Neuron (in vitro differentiated cells): ENCODE measurements around the gene FA2H.
"Not testable (repeated sequence)": the region's sequence is repeated elsewhere in the genome, so short reads cannot be mapped to it uniquely, and the experiment has no call there.

Experiments used
- H2AFZ ChIP-seq: one replicate; pipeline ENCODE4 v1.6.1; 2013; ENCODE audit warnings: low read depth, mild to moderate bottlenecking, inconsistent platforms, low read length, moderate library complexity
- H3K27me3 ChIP-seq: one replicate; pipeline ENCODE4 v1.6.1; 2013; ENCODE audit warnings: low read length; ENCODE audit not compliant: insufficient read depth
- H3K36me3 ChIP-seq: one replicate; pipeline ENCODE4 v1.6.1; 2013; ENCODE audit warnings: low read length; ENCODE audit not compliant: insufficient read depth
- H3K4me1 ChIP-seq: one replicate; pipeline ENCODE4 v1.6.1; 2013; ENCODE audit warnings: low read length; ENCODE audit not compliant: insufficient read depth
- H3K4me3 ChIP-seq: 2 replicates; pipeline ENCODE4 v1.5.1; 2013; ENCODE audit warnings: mild to moderate bottlenecking, low read length, moderate library complexity
- H3K9me3 ChIP-seq: one replicate; pipeline ENCODE4 v1.6.1; 2013; ENCODE audit warnings: low read length

The FA2H gene

GRCh38 chr16:74735162-74735452 is 39.5 kb downstream of the FA2H start:
- H3K36me3 ChIP-seq = no peaks in the 10 kb centered on the region
- no peaks in the 10 kb centered on the region for H3K9me3 ChIP-seq
- H3K4me3 ChIP-seq = no peak overlapping the region
- H3K27me3 ChIP-seq = peaks cover 15% of the 10 kb centered on the region
- H2AFZ ChIP-seq = no peak overlapping the region
- H3K4me1 ChIP-seq = peaks cover 17% of the 10 kb centered on the region

GRCh38 chr16:74734361-74735161 is 40.1 kb downstream of the FA2H start:
- H3K4me3 ChIP-seq = no peak overlapping the region
- no peaks in the 10 kb centered on the region for H3K36me3 ChIP-seq
- no peaks in the 10 kb centered on the region for H3K9me3 ChIP-seq
- H2AFZ ChIP-seq = no peak overlapping the region
- peaks cover 17% of the 10 kb centered on the region for H3K4me1 ChIP-seq
- peaks cover 15% of the 10 kb centered on the region for H3K27me3 ChIP-seq

- Histone ChIP-seq H3K27me3 (peaks cover 6% of the 10 kb centered on the region), H3K4me1 (peaks cover 14% of the 10 kb centered on the region), H3K9me3 (no peaks in the 10 kb centered on the region), H3K4me3 (no peak overlapping the region), H2AFZ (no peak overlapping the region), H3K36me3 (no peaks in the 10 kb centered on the region)
These were observed 41.8 kb downstream of the FA2H start for GRCh38 chr16:74732707-74733350.

GRCh38 chr16:74731853-74732477 is 42.7 kb downstream of the FA2H start:
- peaks cover 6% of the 10 kb centered on the region for H3K27me3 ChIP-seq
- peaks cover 14% of the 10 kb centered on the region for H3K4me1 ChIP-seq
- H3K36me3 ChIP-seq = no peaks in the 10 kb centered on the region
- H3K4me3 ChIP-seq = no peak overlapping the region
- peaks cover 5% of the 10 kb centered on the region for H3K9me3 ChIP-seq
- H2AFZ ChIP-seq = no peak overlapping the region

- Histone ChIP-seq H3K36me3 (no peaks in the 10 kb centered on the region), H3K4me1 (peaks cover 10% of the 10 kb centered on the region), H3K9me3 (peaks cover 9% of the 10 kb centered on the region), H2AFZ (no peak overlapping the region), H3K27me3 (no peaks in the 10 kb centered on the region), H3K4me3 (no peak overlapping the region)
These were observed 44.6 kb downstream of the FA2H start for GRCh38 chr16:74729783-74730683.

GRCh38 chr16:74727903-74728302 is 46.7 kb downstream of the FA2H start:
- Histone ChIP-seq H2AFZ (no peak overlapping the region), H3K27me3 (no peaks in the 10 kb centered on the region), H3K4me1 (peaks cover 5% of the 10 kb centered on the region), H3K9me3 (peaks cover 9% of the 10 kb centered on the region), H3K36me3 (no peaks in the 10 kb centered on the region), H3K4me3 (no peak overlapping the region)

- Histone ChIP-seq H3K4me1 (peaks cover 5% of the 10 kb centered on the region), H3K4me3 (no peak overlapping the region), H3K9me3 (peaks cover 9% of the 10 kb centered on the region), H2AFZ (no peak overlapping the region), H3K27me3 (no peaks in the 10 kb centered on the region), H3K36me3 (no peaks in the 10 kb centered on the region)
These were observed 47.9 kb downstream of the FA2H start for GRCh38 chr16:74726716-74727115.

- Histone ChIP-seq H3K4me3 (no peak overlapping the region), H3K4me1 (peaks cover 5% of the 10 kb centered on the region), H3K27me3 (no peaks in the 10 kb centered on the region), H2AFZ (no peak overlapping the region), H3K36me3 (no peaks in the 10 kb centered on the region), H3K9me3 (peaks cover 9% of the 10 kb centered on the region)
These were observed 48.8 kb downstream of the FA2H start for GRCh38 chr16:74725651-74726455.

- H3K27me3 ChIP-seq = no peaks in the 10 kb centered on the region
- H3K4me3 ChIP-seq = no peak overlapping the region
- peaks cover 5% of the 10 kb centered on the region for H3K4me1 ChIP-seq
- H3K9me3 ChIP-seq = peaks cover 9% of the 10 kb centered on the region
- no peaks in the 10 kb centered on the region for H3K36me3 ChIP-seq
- peak overlapping the region; percentile 4 for H2AFZ ChIP-seq
These were observed 49.6 kb downstream of the FA2H start for GRCh38 chr16:74724820-74725549.

- no peaks in the 10 kb centered on the region for H3K36me3 ChIP-seq
- H3K9me3 ChIP-seq = peaks cover 9% of the 10 kb centered on the region
- no peak overlapping the region for H2AFZ ChIP-seq
- H3K27me3 ChIP-seq = no peaks in the 10 kb centered on the region
- H3K4me3 ChIP-seq = no peak overlapping the region
- peaks cover 5% of the 10 kb centered on the region for H3K4me1 ChIP-seq
These were observed 51.4 kb downstream of the FA2H start for GRCh38 chr16:74723256-74723655.

GRCh38 chr16:74722156-74722555 is 52.5 kb downstream of the FA2H start:
- not testable (repeated sequence) for H3K27me3 ChIP-seq, H3K4me1 ChIP-seq, H3K9me3 ChIP-seq, H3K36me3 ChIP-seq, H2AFZ ChIP-seq, H3K4me3 ChIP-seq

- H3K27me3 ChIP-seq = no peaks in the 10 kb centered on the region
- no peak overlapping the region for H3K4me3 ChIP-seq
- no peak overlapping the region for H2AFZ ChIP-seq
These were observed 52.9 kb downstream of the FA2H start for GRCh38 chr16:74721716-74722115.

More at GRCh38 chr16:74721716-74722115, 52.9 kb downstream of the FA2H start:
- Histone ChIP-seq H3K36me3 (no peaks in the 10 kb centered on the region), H3K9me3 (peaks cover 2% of the 10 kb centered on the region), H3K4me1 (peaks cover 5% of the 10 kb centered on the region)
